ENCODE data around the gene STEAP3.

The STEAP3 gene

GRCh38 chr2:119295688-119296375 is 72.2 kb downstream of the STEAP3 start:
- DNase-seq, result no peak

- no peak for DNase-seq
Observed at GRCh38 chr2:119301413-119301812, 77.8 kb downstream of the STEAP3 start.

GRCh38 chr2:119304847-119305246 is 81.2 kb downstream of the STEAP3 start:
- no peak for DNase-seq

- no peak for DNase-seq
Observed at GRCh38 chr2:119305497-119306195, 82.0 kb downstream of the STEAP3 start.

- DNase-seq, result no peak
Observed at GRCh38 chr2:119306196-119306590, 82.6 kb downstream of the STEAP3 start.

- no peak for DNase-seq
Observed at GRCh38 chr2:119307419-119308140, 83.9 kb downstream of the STEAP3 start.

GRCh38 chr2:119308793-119309330 is 85.2 kb downstream of the STEAP3 start:
- DNase-seq, result no peak

GRCh38 chr2:119311371-119311770 is 87.7 kb downstream of the STEAP3 start:
- DNase-seq, result no peak

GRCh38 chr2:119311831-119312230 is 88.2 kb downstream of the STEAP3 start:
- DNase-seq, result no peak

Data from DMS53 (cell line).